Loucy (cell line): Measurements from ENCODE around the gene SLC43A2.
"Not testable (repeated sequence)": the region's sequence is repeated elsewhere in the genome, so short reads cannot be mapped to it uniquely, and the experiment has no call there.

Source experiments
- CTCF ChIP-seq: fragments of 200-600 bp; sonication (generic); conservative IDR thresholded peaks from 2 replicates; pipeline ENCODE4 v1.5.1; 2014; ENCODE audit warnings: mild to moderate bottlenecking, antibody characterized with exemption, low read length
- EZH2phosphoT487 ChIP-seq: fragments of 200-600 bp; IDR thresholded peaks from 2 replicates; pipeline ENCODE4 v1.6.1; 2018; ENCODE audit warnings: antibody characterized with exemption, mild to moderate bottlenecking, moderate library complexity, borderline replicate concordance

- TF ChIP-seq CTCF, EZH2phosphoT487: not testable (repeated sequence)
Observed at GRCh38 chr17:1563471-1563785, 65.2 kb downstream of the SLC43A2 start.
